ENCODE results near the gene ADAMTS17.

The ADAMTS17 gene

GRCh38 chr15:99986297-99987118 lies 355.3 kb downstream of the ADAMTS17 start:
- H3K27ac ChIP-seq = no peak overlapping the region
- TF ChIP-seq ZFX (IDR thresholded peaks at IDR 0.05) (no peak), CTCF (conservative IDR thresholded peaks at IDR 0.05) (no peak)

GRCh38 chr15:99985878-99986277 lies 355.9 kb downstream of the ADAMTS17 start:
- TF ChIP-seq ZFX (IDR thresholded peaks at IDR 0.05) (no peak), CTCF (conservative IDR thresholded peaks at IDR 0.05) (no peak)
- H3K27ac ChIP-seq = no peak overlapping the region

- no peak for TF ChIP-seq ZFX (IDR thresholded peaks at IDR 0.05)
- no peak for TF ChIP-seq CTCF (conservative IDR thresholded peaks at IDR 0.05)
- no peak overlapping the region for H3K27ac ChIP-seq
Observed at GRCh38 chr15:99984491-99985243, 357.1 kb downstream of the ADAMTS17 start.

GRCh38 chr15:99983886-99984286 lies 357.9 kb downstream of the ADAMTS17 start:
- TF ChIP-seq CTCF (conservative IDR thresholded peaks at IDR 0.05) = no peak
- TF ChIP-seq ZFX (IDR thresholded peaks at IDR 0.05) = no peak
- no peak overlapping the region for H3K27ac ChIP-seq

GRCh38 chr15:99983171-99983885 lies 358.4 kb downstream of the ADAMTS17 start:
- no peak overlapping the region for H3K27ac ChIP-seq
- TF ChIP-seq ZFX (IDR thresholded peaks at IDR 0.05) = no peak
- TF ChIP-seq CTCF (conservative IDR thresholded peaks at IDR 0.05) = no peak

- H3K27ac ChIP-seq = no peak overlapping the region
- TF ChIP-seq ZFX (IDR thresholded peaks at IDR 0.05) (no peak), CTCF (conservative IDR thresholded peaks at IDR 0.05) (no peak)
Observed at GRCh38 chr15:99982662-99983061, 359.1 kb downstream of the ADAMTS17 start.
